ENCODE results near the gene WNT11. TPM values are rescaled to one million over a fixed set of nuclear protein-coding genes. Genes with fewer than 3 reads are reported as not detected.

WNT11 gene
- total RNA-seq, 1 donor from 2014 or later, result not detected

GRCh38 chr11:76184551-76184993 lies 21.7 kb downstream of the WNT11 start:
- intact Hi-C loops (cut with micrococcal nuclease), result no loop called here

GRCh38 chr11:76181371-76181770 lies 24.9 kb downstream of the WNT11 start:
- intact Hi-C loops (cut with micrococcal nuclease), result no loop called here

GRCh38 chr11:76179147-76179546 lies 27.2 kb downstream of the WNT11 start:
- intact Hi-C loops (cut with micrococcal nuclease), result no loop called here

- intact Hi-C loops (cut with micrococcal nuclease), result no loop called here
Measured at GRCh38 chr11:76177250-76177686, 29.0 kb downstream of the WNT11 start.

- intact Hi-C loops (cut with micrococcal nuclease), result no loop called here
Measured at GRCh38 chr11:76176463-76176862, 29.8 kb downstream of the WNT11 start.

- intact Hi-C loops (cut with micrococcal nuclease), result no loop called here
Measured at GRCh38 chr11:76175783-76176182, 30.5 kb downstream of the WNT11 start.

GRCh38 chr11:76174330-76174729 lies 32.0 kb downstream of the WNT11 start:
- intact Hi-C loops (cut with micrococcal nuclease), result no loop called here

- intact Hi-C loops (cut with micrococcal nuclease), result no loop called here
Measured at GRCh38 chr11:76173663-76174062, 32.6 kb downstream of the WNT11 start.

- intact Hi-C loops (cut with micrococcal nuclease), result no loop called here
Measured at GRCh38 chr11:76172583-76172982, 33.7 kb downstream of the WNT11 start.

GRCh38 chr11:76170468-76170867 lies 35.8 kb downstream of the WNT11 start:
- intact Hi-C loops (cut with micrococcal nuclease), result no loop called here

- intact Hi-C loops (cut with micrococcal nuclease), result no loop called here
Measured at GRCh38 chr11:76169473-76169896, 36.8 kb downstream of the WNT11 start.

- intact Hi-C loops (cut with micrococcal nuclease), result no loop called here
Measured at GRCh38 chr11:76167590-76167989, 38.7 kb downstream of the WNT11 start.

GRCh38 chr11:76166314-76166713 lies 40.0 kb downstream of the WNT11 start:
- intact Hi-C loops (cut with micrococcal nuclease), result no loop called here

- intact Hi-C loops (cut with micrococcal nuclease), result no loop called here
Measured at GRCh38 chr11:76164861-76165751, 41.2 kb downstream of the WNT11 start.

GRCh38 chr11:76164081-76164480 lies 42.2 kb downstream of the WNT11 start:
- intact Hi-C loops (cut with micrococcal nuclease), result no loop called here

GRCh38 chr11:76163289-76163880 lies 42.9 kb downstream of the WNT11 start:
- intact Hi-C loops (cut with micrococcal nuclease), result no loop called here

GRCh38 chr11:76162336-76163288 lies 43.7 kb downstream of the WNT11 start:
- intact Hi-C loops (cut with micrococcal nuclease), result no loop called here

GRCh38 chr11:76161261-76161961 lies 44.9 kb downstream of the WNT11 start:
- intact Hi-C loops (cut with micrococcal nuclease), result no loop called here

- intact Hi-C loops (cut with micrococcal nuclease), result no loop called here
Measured at GRCh38 chr11:76160856-76161255, 45.4 kb downstream of the WNT11 start.

GRCh38 chr11:76159983-76160661 lies 46.2 kb downstream of the WNT11 start:
- intact Hi-C loops (cut with micrococcal nuclease), result no loop called here

Data from T-helper 2 cell treated with Interferon-gamma antibody and Interleukin-4, amounts not matched to agents 100 ng/mL and 5 ng/mL, for 36 hours (primary cell).